GM19239 (cell line): Measurements from ENCODE around the gene CDCA7L.
"Not testable (repeated sequence)": the region's sequence is repeated elsewhere in the genome, so short reads cannot be mapped to it uniquely, and the experiment has no call there.

ENCODE experiments used
- DNase-seq: peaks from one replicate; pipeline ENCODE4 v3.0.0; 2011; ENCODE audit warnings: low spot score; ENCODE audit not compliant: insufficient read length
- FAIRE-seq: peaks from 2 replicates; lab custom pipeline; 2011; peaks lifted over from hg19 to GRCh38; lab: Jason Lieb, UNC

CDCA7L gene

GRCh38 chr7:21946222-21946709, 567 bp upstream of the CDCA7L start:
- DNase-seq, result no peak

GRCh38 chr7:21944616-21945453, 864 bp downstream of the CDCA7L start:
- no peak for DNase-seq

More at GRCh38 chr7:21946222-21946709, 567 bp upstream of the CDCA7L start:
- no peak for FAIRE-seq

GRCh38 chr7:21943436-21943835, 2.3 kb downstream of the CDCA7L start:
- FAIRE-seq, result no peak
- no peak for DNase-seq

More at GRCh38 chr7:21944616-21945453, 864 bp downstream of the CDCA7L start:
- peak; percentile 89 for FAIRE-seq

DNA sequence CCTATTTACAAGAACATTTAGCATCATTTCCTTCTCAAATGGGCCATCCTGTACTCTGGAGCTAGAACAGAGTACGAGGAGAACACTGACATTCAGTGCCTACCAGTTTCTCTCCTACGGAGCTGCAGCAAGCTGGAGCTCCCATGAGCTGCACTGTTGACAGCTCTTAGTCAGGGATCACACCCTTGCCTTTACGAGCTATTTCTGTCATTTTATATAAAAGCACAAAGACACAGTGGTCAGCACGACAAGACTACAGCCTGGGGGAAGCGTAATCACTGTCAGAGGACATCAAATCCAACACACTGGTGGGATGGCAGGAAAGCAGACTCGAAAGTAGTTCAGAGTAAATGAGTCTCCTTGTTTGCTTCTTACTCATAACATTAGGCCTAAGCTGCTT, 2.7 kb downstream of the CDCA7L start:
- no peak for DNase-seq

DNA sequence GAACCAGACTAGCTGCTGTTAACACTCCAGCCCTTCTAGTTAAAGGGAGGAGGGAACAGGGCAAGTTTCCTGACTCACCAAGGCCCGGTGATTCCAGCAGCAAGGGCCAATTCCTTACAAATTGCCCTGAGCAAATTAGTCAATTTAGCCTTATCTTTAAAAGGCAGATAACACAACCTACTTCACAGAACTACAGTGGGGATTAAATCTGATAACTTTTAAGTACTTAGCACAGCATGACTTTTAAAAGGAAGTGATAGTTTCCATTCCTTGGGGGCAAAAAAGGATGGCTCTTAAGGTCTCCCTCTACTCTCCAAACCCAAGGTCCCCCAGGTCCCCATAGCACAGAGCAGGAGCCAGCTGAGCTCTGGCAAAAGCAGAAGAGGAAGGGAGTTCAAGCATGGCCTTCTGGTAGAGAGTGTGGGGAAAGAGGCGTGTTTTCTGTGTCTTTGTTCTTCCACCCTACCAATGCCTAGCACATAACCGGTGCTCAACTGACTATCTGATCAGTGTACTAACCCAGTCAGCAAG, 4.0 kb downstream of the CDCA7L start:
- no peak for DNase-seq

More for the DNA sequence above, 2.7 kb downstream of the CDCA7L start:
- FAIRE-seq, result no peak

DNA sequence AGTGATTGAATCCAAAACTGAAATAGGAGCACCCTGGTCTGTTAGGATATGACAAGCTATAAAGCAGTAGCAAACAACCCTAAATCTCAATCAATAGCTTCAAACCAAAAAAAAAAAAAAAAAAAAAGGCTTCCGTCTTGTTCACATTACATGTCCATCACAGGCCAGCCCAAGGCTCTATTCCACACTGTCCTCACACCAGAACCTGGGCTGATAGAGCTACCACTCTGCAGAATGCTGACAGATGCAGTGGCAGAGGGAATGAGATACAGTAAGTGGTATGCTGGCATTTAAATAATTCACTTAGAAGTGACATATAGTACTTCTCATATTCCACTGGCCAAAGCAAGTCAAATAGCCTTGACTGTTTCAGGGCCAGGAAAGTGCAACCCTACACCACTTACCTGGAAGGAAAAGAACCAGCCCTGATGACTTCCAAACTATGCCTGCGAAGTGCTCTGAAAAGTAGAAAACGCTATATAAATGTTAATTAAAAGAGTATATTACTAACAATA, 5.8 kb downstream of the CDCA7L start:
- no peak for DNase-seq
- FAIRE-seq, result no peak

More for the DNA sequence above, 4.0 kb downstream of the CDCA7L start:
- peak; percentile 81 for FAIRE-seq

DNA sequence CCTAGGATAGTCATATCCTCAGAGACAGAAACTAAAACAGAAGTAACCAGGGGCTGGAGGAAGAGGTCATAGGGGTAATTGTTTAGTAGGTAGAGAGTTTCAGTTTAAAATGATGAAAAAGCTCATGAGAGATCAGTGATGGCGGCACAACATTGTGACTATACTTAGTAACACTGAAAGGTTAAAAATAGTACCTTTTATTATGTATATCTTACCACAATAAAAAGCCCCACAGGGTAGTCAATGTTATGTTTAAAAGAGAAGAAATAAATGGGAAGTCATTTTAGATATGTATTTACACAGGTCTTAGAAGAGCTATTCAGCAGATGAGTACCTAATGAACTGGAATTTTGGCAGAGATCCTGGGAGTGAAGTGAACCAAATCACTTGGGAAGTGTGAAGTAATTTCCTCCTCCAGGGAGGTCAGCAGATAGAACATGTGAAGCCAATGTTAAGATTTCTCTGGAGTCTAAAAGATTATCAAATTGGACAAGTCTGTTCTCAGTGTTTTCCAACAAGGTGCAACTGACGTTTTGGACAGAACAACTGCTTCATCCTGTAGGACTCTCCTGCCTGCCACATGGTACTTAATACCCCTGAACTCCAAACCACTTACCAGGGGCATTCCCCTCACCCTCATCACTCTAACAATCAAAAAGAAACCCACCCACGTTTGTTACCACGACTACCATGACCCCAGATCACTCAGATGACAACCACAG, 6.4 kb downstream of the CDCA7L start:
- DNase-seq (peak; percentile 20), FAIRE-seq (peak; percentile 90)

DNA sequence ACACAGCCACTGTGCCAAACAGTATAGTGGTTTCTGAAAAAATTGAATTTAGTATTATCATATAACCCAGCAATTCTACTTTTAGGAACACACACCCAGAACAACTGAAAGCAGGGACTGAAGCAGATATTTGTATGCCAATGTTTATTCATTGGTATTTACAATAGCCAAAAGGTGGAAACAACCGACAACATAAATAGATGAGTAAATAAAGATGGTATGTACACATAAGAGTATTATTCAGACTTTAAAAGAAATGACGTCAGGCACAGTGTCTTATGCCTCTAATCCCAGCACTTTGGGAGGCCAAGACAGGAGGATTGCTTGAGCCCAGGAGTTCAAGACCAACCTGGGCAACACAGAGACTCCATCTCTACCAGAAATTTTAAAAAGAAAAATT, 7.2 kb downstream of the CDCA7L start:
- DNase-seq (no peak), FAIRE-seq (peak; percentile 37)

DNA sequence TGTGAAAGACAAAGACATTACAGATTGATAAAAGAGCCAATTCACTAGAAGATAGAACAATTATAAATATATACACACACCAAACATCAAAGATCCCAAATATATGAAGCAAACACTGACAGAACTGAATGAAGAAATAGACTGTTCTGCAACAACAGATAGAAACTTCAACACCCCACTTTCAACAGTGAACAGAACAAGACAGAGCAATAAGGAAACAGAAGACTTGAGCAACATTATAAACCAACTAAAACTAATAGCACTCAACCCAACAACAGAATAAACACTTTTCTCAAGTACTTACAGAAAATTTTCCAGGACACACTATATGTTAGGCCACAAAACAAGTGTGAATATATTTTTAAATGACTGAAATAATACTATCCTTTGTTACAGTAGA, 10.9 kb downstream of the CDCA7L start:
- peak; percentile 66 for FAIRE-seq
- DNase-seq, result no peak

DNA sequence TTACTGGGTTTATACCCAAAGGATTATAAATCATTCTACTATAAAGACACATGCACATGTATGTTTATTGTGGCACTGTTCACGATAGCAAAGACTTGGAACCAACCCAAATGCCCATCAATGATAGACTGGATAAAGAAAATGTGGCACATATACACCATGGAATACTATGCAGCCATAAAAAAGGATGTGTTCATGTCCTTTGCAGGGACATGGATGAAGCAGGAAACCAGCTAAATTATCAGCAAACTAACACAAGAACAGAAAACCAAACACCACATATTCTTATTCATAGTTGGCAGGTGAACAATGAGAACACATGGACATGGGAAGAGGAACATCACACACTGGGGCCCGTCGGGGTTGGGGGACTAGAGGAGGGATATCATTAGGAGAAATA, 12.4 kb downstream of the CDCA7L start:
- not testable (repeated sequence) for FAIRE-seq

GRCh38 chr7:21927693-21928092, 18.0 kb downstream of the CDCA7L start:
- DNase-seq, result no peak
- no peak for FAIRE-seq

More for the DNA sequence above, 12.4 kb downstream of the CDCA7L start:
- DNase-seq, result not testable (repeated sequence)

- DNase-seq, result no peak
- no peak for FAIRE-seq
Observed at GRCh38 chr7:21926448-21926847, 19.3 kb downstream of the CDCA7L start.

- FAIRE-seq (no peak), DNase-seq (no peak)
Observed at GRCh38 chr7:21923658-21924057, 22.0 kb downstream of the CDCA7L start.

GRCh38 chr7:21922605-21923004, 23.1 kb downstream of the CDCA7L start:
- FAIRE-seq, result no peak

GRCh38 chr7:21920936-21921335, 24.8 kb downstream of the CDCA7L start:
- DNase-seq (no peak), FAIRE-seq (no peak)

More at GRCh38 chr7:21922605-21923004, 23.1 kb downstream of the CDCA7L start:
- no peak for DNase-seq

- DNase-seq (no peak), FAIRE-seq (no peak)
Observed at GRCh38 chr7:21918216-21918615, 27.5 kb downstream of the CDCA7L start.

- DNase-seq, result no peak
- no peak for FAIRE-seq
Observed at GRCh38 chr7:21916629-21917028, 29.1 kb downstream of the CDCA7L start.

DNA sequence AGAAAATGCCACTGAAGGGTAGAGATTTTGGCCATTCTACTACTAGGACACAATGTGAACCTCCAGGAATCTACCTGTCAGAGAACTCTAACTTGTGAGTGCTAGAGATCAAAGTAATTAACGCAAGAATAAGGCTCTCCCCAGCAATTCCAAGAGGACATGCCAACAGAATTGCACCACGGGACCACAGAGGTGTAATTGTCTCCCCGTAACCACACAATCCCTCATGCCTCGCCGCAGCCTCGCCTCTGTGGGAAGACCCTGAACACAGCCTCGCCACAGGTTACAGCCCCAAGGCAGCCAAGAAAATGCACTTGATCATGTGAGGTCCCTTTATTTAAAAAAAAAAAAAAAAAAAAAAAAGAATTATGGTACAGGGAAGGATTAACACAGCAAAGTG, 29.5 kb downstream of the CDCA7L start:
- FAIRE-seq, result no peak
- no peak for DNase-seq

DNA sequence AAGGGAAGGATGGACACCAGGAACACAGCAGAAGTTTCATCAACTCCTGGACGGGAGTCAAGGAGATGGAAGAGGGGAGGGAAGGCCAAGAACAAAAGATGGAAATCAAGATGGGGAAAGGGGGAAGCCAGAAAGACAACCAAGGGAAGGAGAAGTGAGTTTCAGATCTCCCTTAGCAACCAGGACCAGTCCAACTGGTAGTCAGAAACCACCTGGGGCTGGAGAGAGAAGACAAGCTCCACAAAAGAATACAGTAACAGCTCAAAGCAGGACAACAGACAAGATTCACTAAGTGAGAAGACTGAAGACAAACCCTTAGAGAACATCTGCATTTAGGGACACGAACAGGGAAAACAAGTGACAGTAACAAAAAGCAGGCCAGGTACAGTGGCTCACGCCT, 30.6 kb downstream of the CDCA7L start:
- FAIRE-seq (no peak), DNase-seq (no peak)

GRCh38 chr7:21914671-21915070, 31.0 kb downstream of the CDCA7L start:
- no peak for FAIRE-seq
- DNase-seq, result no peak
